Peyer's patch (tissue), 4 donors: ENCODE data around the gene HDGF.

ENCODE experiments used
- POLR2A ChIP-seq, 2 donors: fragments of 450-650 bp; IDR thresholded peaks; one replicate each; pipeline ENCODE4 v1.5.1; 2017; ENCODE audit warnings: antibody characterized with exemption in 2 of 2, mild to moderate bottlenecking in 2 of 2, moderate library complexity in 2 of 2
- TF ChIP-seq, protein P1 (sequence below), 6 experiments: fragments of 450-650 bp in 4 of 6; fragments of 200-600 bp in 2 of 6; sonication (generic) in 1 of 6; IDR thresholded peaks; one replicate each; pipeline ENCODE4 v1.5.1; 2017 to 2019; ENCODE audit warnings: antibody characterized with exemption in 6 of 6, mild to moderate bottlenecking in 3 of 6, moderate library complexity in 1 of 6

DNA sequence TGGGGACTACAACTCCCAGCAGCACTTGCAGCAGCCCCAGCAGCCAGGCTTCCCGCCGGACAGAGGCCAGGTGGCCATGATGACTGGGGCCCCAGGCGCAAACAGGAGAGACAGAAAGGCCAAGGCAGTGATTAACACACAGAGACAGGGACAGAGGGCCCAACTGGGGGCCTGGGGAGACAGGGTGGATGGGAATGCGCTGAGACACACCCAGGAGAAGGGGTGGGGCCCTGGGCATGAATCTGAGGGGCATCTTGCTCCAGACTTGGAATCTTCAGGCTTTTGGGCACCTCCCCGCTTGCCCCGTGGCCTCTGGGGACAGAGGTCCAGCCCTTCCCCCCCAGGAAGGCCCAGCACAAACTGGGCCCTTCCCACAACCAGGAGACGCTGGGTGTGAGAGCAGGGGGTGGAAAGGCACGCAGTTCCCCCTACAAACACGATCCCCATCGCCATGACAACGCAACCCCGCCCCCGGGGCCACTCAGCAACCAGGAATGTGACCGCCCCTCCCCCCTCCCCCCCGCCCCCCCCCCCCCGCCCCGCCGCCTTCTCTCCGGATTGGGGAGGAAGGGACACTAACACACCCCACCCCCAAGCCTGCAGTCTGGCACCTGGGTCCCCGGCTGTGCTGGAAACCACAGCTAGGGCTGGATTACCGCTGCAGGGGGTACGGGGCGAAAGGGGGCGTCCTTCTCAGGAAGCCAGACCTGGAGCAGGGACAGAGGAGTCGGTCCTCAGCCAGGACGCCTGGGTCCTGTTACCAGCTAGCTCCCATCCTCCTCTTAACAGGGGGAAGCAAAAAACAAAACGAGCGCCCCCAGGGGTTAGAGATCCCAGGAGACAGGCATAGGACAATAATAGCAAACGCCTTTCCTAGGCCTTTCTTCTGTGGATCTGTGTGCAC is 4.5 kb downstream of the HDGF start:
- TF ChIP-seq POLR2A (IDR thresholded peaks at IDR 0.05): peak; percentile 8 to 59
- TF ChIP-seq, protein P1, sequence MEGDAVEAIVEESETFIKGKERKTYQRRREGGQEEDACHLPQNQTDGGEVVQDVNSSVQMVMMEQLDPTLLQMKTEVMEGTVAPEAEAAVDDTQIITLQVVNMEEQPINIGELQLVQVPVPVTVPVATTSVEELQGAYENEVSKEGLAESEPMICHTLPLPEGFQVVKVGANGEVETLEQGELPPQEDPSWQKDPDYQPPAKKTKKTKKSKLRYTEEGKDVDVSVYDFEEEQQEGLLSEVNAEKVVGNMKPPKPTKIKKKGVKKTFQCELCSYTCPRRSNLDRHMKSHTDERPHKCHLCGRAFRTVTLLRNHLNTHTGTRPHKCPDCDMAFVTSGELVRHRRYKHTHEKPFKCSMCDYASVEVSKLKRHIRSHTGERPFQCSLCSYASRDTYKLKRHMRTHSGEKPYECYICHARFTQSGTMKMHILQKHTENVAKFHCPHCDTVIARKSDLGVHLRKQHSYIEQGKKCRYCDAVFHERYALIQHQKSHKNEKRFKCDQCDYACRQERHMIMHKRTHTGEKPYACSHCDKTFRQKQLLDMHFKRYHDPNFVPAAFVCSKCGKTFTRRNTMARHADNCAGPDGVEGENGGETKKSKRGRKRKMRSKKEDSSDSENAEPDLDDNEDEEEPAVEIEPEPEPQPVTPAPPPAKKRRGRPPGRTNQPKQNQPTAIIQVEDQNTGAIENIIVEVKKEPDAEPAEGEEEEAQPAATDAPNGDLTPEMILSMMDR (IDR thresholded peaks at IDR 0.05): peak in 3 of 6 experiments; percentile 2 to 28 (median 13)
